ENCODE data around the gene GLIS1. TPM values are rescaled to one million over a fixed set of nuclear protein-coding genes. Genes with fewer than 3 reads are reported as not detected.
A peak's percentile ranks its signal among the peaks of the same experiment; 100 is the strongest.

GLIS1 gene
- total and polyA plus RNA-seq, 4 donors, result 0.19 to 1.8 (median 0.65) TPM

DNA sequence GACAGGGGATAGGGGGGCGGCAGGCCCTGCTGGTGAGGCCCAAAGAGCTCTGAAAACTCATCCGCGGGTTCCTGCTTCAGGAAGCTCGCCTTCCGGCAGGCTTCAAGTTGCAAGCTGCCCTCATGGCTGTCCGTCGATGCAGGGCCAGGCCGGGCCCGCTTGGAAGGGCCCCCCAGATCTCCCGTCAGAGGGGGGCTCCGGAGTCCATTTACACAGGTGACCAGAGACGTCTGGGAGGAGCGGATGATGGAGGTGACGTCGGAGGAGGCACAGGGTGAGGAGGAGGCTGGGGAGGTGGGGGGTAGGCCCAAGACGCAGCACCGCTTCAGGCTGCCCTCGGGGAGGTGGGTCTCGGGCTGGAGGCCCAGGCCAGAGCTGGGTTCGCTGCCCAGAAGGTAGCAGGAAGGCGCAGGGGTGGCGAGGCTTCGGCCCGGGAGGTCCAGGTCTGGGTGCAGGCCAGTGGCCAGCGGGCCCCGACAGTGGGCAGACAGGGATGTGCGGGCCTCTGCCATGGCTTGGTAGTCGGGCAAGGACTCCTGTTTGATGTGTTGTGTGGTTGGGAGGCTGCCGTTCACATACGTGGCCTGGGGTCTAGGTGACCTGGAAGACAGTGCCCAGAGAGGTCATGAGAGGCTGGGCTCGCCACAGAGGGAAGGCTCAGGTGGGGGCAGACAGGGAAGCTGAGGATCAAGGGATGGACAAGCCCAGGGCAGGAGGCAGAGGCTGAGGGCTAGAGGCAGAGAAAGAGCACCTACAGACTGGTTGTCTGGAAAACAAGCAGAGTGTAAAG, 144.4 kb downstream of the GLIS1 start:
- intact Hi-C loops (cut with DNase I), result loop anchor here in 1 of 2 donors (5.0 kb wide), 1 partner anchor 107 kb away; no protein-coding TSS in a partner anchor

GRCh38 chr1:53593758-53594380, 145.1 kb downstream of the GLIS1 start:
- Histone ChIP-seq H3K4me1 (ENCODE audit: control insufficient read depth in 1 of 2, insufficient read depth in 2 of 2, low read length in 2 of 2) (no peaks in the 10 kb centered on the region), H3K27ac (ENCODE audit: low read depth in 1 of 2, low read length in 2 of 2) (no peak overlapping the region), H3K36me3 (ENCODE audit: control insufficient read depth in 1 of 2, insufficient read depth in 2 of 2, low read length in 1 of 2) (no peaks in the 10 kb centered on the region), H3K9me3 (ENCODE audit: control insufficient read depth, low read length) (no peaks in the 10 kb centered on the region), H3K4me3 (ENCODE audit: low read length in 2 of 2) (no peak overlapping the region), H3K27me3 (ENCODE audit: control insufficient read depth in 1 of 2, insufficient read depth in 2 of 2, low read length in 1 of 2) (no peaks in the 10 kb centered on the region)
- peak in 1 of 2 donors; percentile 73 for DNase-seq
- intact Hi-C loops (cut with DNase I), result loop anchor here in 1 of 2 donors (5.0 kb wide), 1 partner anchor 107 kb away; no protein-coding TSS in a partner anchor
- WGBS, 2 donors, result 77 to 80% methylated on average over 27 of the region's 27 CpGs
- no peak for ATAC-seq (ENCODE audit: low FRiP score)

More for the DNA sequence above, 144.4 kb downstream of the GLIS1 start:
- Histone ChIP-seq H3K27ac (ENCODE audit: low read depth in 1 of 2, low read length in 2 of 2) (no peak overlapping the region), H3K4me3 (ENCODE audit: low read length in 2 of 2) (no peak overlapping the region), H3K9me3 (ENCODE audit: control insufficient read depth, low read length) (no peaks in the 10 kb centered on the region), H3K36me3 (ENCODE audit: control insufficient read depth in 1 of 2, insufficient read depth in 2 of 2, low read length in 1 of 2) (no peaks in the 10 kb centered on the region), H3K4me1 (ENCODE audit: control insufficient read depth in 1 of 2, insufficient read depth in 2 of 2, low read length in 2 of 2) (no peaks in the 10 kb centered on the region), H3K27me3 (ENCODE audit: control insufficient read depth in 1 of 2, insufficient read depth in 2 of 2, low read length in 1 of 2) (no peaks in the 10 kb centered on the region)
- ATAC-seq (ENCODE audit: low FRiP score) (no peak), DNase-seq (peak in 1 of 2 donors; percentile 60)
- WGBS, 2 donors, result 90 to 92% methylated on average over 31 of the region's 31 CpGs

GRCh38 chr1:53592985-53593757, 145.8 kb downstream of the GLIS1 start:
- DNase-seq (peak; percentile 12 to 65), ATAC-seq (ENCODE audit: low FRiP score) (no peak)
- no peaks in the 10 kb centered on the region for H3K27me3 ChIP-seq (ENCODE audit: control insufficient read depth in 1 of 2, insufficient read depth in 2 of 2, low read length in 1 of 2)
- intact Hi-C loops (cut with DNase I), result loop anchor here in 1 of 2 donors (5.0 kb wide), 1 partner anchor 106 kb away; no protein-coding TSS in a partner anchor
- no peaks in the 10 kb centered on the region for H3K9me3 ChIP-seq (ENCODE audit: control insufficient read depth, low read length)
- H3K4me3 ChIP-seq (ENCODE audit: low read length in 2 of 2), result no peak overlapping the region
- H3K27ac ChIP-seq (ENCODE audit: low read depth in 1 of 2, low read length in 2 of 2), result no peak overlapping the region
- no peaks in the 10 kb centered on the region for H3K4me1 ChIP-seq (ENCODE audit: control insufficient read depth in 1 of 2, insufficient read depth in 2 of 2, low read length in 2 of 2)
- H3K36me3 ChIP-seq (ENCODE audit: control insufficient read depth in 1 of 2, insufficient read depth in 2 of 2, low read length in 1 of 2), result no peaks in the 10 kb centered on the region
- 93 to 95% methylated on average over 14 of the region's 14 CpGs for WGBS, 2 donors

- Histone ChIP-seq H3K27ac (ENCODE audit: low read depth in 1 of 2, low read length in 2 of 2) (no peak overlapping the region), H3K36me3 (ENCODE audit: control insufficient read depth in 1 of 2, insufficient read depth in 2 of 2, low read length in 1 of 2) (no peaks in the 10 kb centered on the region), H3K4me3 (ENCODE audit: low read length in 2 of 2) (no peak overlapping the region), H3K9me3 (ENCODE audit: control insufficient read depth, low read length) (no peaks in the 10 kb centered on the region), H3K4me1 (ENCODE audit: control insufficient read depth in 1 of 2, insufficient read depth in 2 of 2, low read length in 2 of 2) (no peaks in the 10 kb centered on the region), H3K27me3 (ENCODE audit: control insufficient read depth in 1 of 2, insufficient read depth in 2 of 2, low read length in 1 of 2) (no peaks in the 10 kb centered on the region)
- DNase-seq, result peak; percentile 55 to 66
- 75 to 85% methylated on average over 6 of the region's 6 CpGs for WGBS, 2 donors
- ATAC-seq (ENCODE audit: low FRiP score), result peak; percentile 8
- intact Hi-C loops (cut with DNase I), result loop anchor here in 1 of 2 donors (5.0 kb wide), 1 partner anchor 105 kb away; no protein-coding TSS in a partner anchor
Observed at GRCh38 chr1:53592521-53592982, 146.4 kb downstream of the GLIS1 start.

GRCh38 chr1:53591924-53592323, 147.0 kb downstream of the GLIS1 start:
- Histone ChIP-seq H3K36me3 (ENCODE audit: control insufficient read depth in 1 of 2, insufficient read depth in 2 of 2, low read length in 1 of 2) (no peaks in the 10 kb centered on the region), H3K27me3 (ENCODE audit: control insufficient read depth in 1 of 2, insufficient read depth in 2 of 2, low read length in 1 of 2) (no peaks in the 10 kb centered on the region), H3K27ac (ENCODE audit: low read depth in 1 of 2, low read length in 2 of 2) (no peak overlapping the region), H3K4me3 (ENCODE audit: low read length in 2 of 2) (no peak overlapping the region), H3K4me1 (ENCODE audit: control insufficient read depth in 1 of 2, insufficient read depth in 2 of 2, low read length in 2 of 2) (no peaks in the 10 kb centered on the region), H3K9me3 (ENCODE audit: control insufficient read depth, low read length) (no peaks in the 10 kb centered on the region)
- 94 to 96% methylated on average over 4 of the region's 4 CpGs for WGBS, 2 donors
- peak; percentile 28 for DNase-seq
- intact Hi-C loops (cut with DNase I), result loop anchor here in 1 of 2 donors (5.0 kb wide), 1 partner anchor 105 kb away; no protein-coding TSS in a partner anchor
- ATAC-seq (ENCODE audit: low FRiP score), result no peak

- H3K9me3 ChIP-seq (ENCODE audit: control insufficient read depth, low read length), result no peaks in the 10 kb centered on the region
- intact Hi-C loops (cut with DNase I), result loop anchor here in 1 of 2 donors (5.0 kb wide), 1 partner anchor 104 kb away; no protein-coding TSS in a partner anchor
- H3K27ac ChIP-seq (ENCODE audit: low read depth in 1 of 2, low read length in 2 of 2), result no peak overlapping the region
- DNase-seq (peak; percentile 42 to 65), ATAC-seq (ENCODE audit: low FRiP score) (peak; percentile 6)
- no peaks in the 10 kb centered on the region for H3K4me1 ChIP-seq (ENCODE audit: control insufficient read depth in 1 of 2, insufficient read depth in 2 of 2, low read length in 2 of 2)
- H3K36me3 ChIP-seq (ENCODE audit: control insufficient read depth in 1 of 2, insufficient read depth in 2 of 2, low read length in 1 of 2), result no peaks in the 10 kb centered on the region
- WGBS, 2 donors, result 62 to 64% methylated on average over 20 of the region's 20 CpGs
- no peaks in the 10 kb centered on the region for H3K27me3 ChIP-seq (ENCODE audit: control insufficient read depth in 1 of 2, insufficient read depth in 2 of 2, low read length in 1 of 2)
- no peak overlapping the region for H3K4me3 ChIP-seq (ENCODE audit: low read length in 2 of 2)
Observed at GRCh38 chr1:53590531-53591515, 148.1 kb downstream of the GLIS1 start.

- 86 to 90% methylated on average over 4 of the region's 4 CpGs for WGBS, 2 donors
- no peak for ATAC-seq (ENCODE audit: low FRiP score)
- intact Hi-C loops (cut with DNase I), result loop anchor here in 1 of 2 donors (5.0 kb wide), 1 partner anchor 103 kb away; no protein-coding TSS in a partner anchor
Observed at GRCh38 chr1:53590104-53590503, 148.9 kb downstream of the GLIS1 start.

More at GRCh38 chr1:53590104-53590503, 148.9 kb downstream of the GLIS1 start:
- DNase-seq, result peak in 1 of 2 donors; percentile 31
- no peak overlapping the region for H3K4me3 ChIP-seq (ENCODE audit: low read length in 2 of 2)
- H3K9me3 ChIP-seq (ENCODE audit: control insufficient read depth, low read length), result no peaks in the 10 kb centered on the region
- no peaks in the 10 kb centered on the region for H3K36me3 ChIP-seq (ENCODE audit: control insufficient read depth in 1 of 2, insufficient read depth in 2 of 2, low read length in 1 of 2)
- no peaks in the 10 kb centered on the region for H3K27me3 ChIP-seq (ENCODE audit: control insufficient read depth in 1 of 2, insufficient read depth in 2 of 2, low read length in 1 of 2)
- H3K27ac ChIP-seq (ENCODE audit: low read depth in 1 of 2, low read length in 2 of 2), result no peak overlapping the region
- no peaks in the 10 kb centered on the region for H3K4me1 ChIP-seq (ENCODE audit: control insufficient read depth in 1 of 2, insufficient read depth in 2 of 2, low read length in 2 of 2)
